CD4-positive, alpha-beta T cell (primary cell): ENCODE measurements around the gene CGGBP1. TPM values are rescaled to one million over a fixed set of nuclear protein-coding genes. Genes with fewer than 3 reads are reported as not detected.

Source experiments
- ATAC-seq: fragments of 200-7000 bp; cut with Tn5 transposase; one replicate; pipeline ENCODE4 v1.10.0; 2022; ENCODE audit warnings: mild to moderate bottlenecking; ENCODE audit not compliant: poor library complexity
- CTCF ChIA-PET: fragments of 350-600 bp; sonication (Branson Sonifier 250); formaldehyde crosslinking; loops from one replicate; lab custom pipeline; 2021; ENCODE audit warnings: antibody characterized with exemption, inconsistent platforms; lab: Charles Lee
- POLR2A ChIA-PET: fragments of 350-600 bp; sonication (Branson Sonifier 250); formaldehyde crosslinking; loops from one replicate; lab custom pipeline; 2021; ENCODE audit warnings: antibody characterized with exemption, inconsistent platforms; lab: Charles Lee
- DNase-seq, 14 experiments: peaks; one replicate each; pipeline ENCODE4 v3.0.0-alpha.2; 2013 to 2020; ENCODE audit warnings: mixed read lengths in 2 of 14
- H3K27ac ChIP-seq, 2 donors: one replicate each; pipeline versions ENCODE4 v1.5.1 to v1.7.0; 2013; ENCODE audit warnings: low read length in 2 of 2, low read depth in 1 of 2, mild to moderate bottlenecking in 1 of 2
- H3K27me3 ChIP-seq, 2 experiments: 1 replicate in 1 of 2; 2 replicates in 1 of 2; pipeline versions ENCODE4 v1.6.1 to v1.7.0; 2013; ENCODE audit warnings: low read length in 2 of 2, control low read depth in 1 of 2, mild to moderate bottlenecking in 1 of 2, moderate library complexity in 1 of 2; ENCODE audit not compliant: insufficient read depth in 2 of 2, control insufficient read depth in 1 of 2
- H3K36me3 ChIP-seq: one replicate; pipeline ENCODE4 v1.6.1; 2013; ENCODE audit warnings: low read length, control low read depth; ENCODE audit not compliant: insufficient read depth
- H3K4me1 ChIP-seq: one replicate; pipeline ENCODE4 v1.6.1; 2013; ENCODE audit warnings: low read length, control low read depth; ENCODE audit not compliant: insufficient read depth
- H3K4me3 ChIP-seq: one replicate; pipeline ENCODE4 v1.5.1; 2013; ENCODE audit warnings: mild to moderate bottlenecking, low read length, moderate library complexity
- H3K9me3 ChIP-seq, 2 experiments: 1 replicate in 1 of 2; 2 replicates in 1 of 2; pipeline versions ENCODE4 v1.6.1 to v1.7.0; 2013; ENCODE audit warnings: low read length in 2 of 2, mild to moderate bottlenecking in 2 of 2, control low read depth in 1 of 2, moderate library complexity in 1 of 2; ENCODE audit not compliant: control insufficient read depth in 1 of 2, insufficient read depth in 1 of 2
- H3K27ac Mint-ChIP-seq: one replicate; pipeline ENCODE4 v1.8.0; 2020; ENCODE audit warnings: mixed read lengths
- H3K27me3 Mint-ChIP-seq: one replicate; pipeline ENCODE4 v1.8.0; 2021; ENCODE audit warnings: mixed read lengths
- H3K36me3 Mint-ChIP-seq: one replicate; pipeline ENCODE4 v1.8.0; 2021; ENCODE audit warnings: low read depth, mixed read lengths
- H3K4me1 Mint-ChIP-seq: one replicate; pipeline ENCODE4 v1.8.0; 2021; ENCODE audit warnings: low read depth, mixed read lengths
- H3K4me3 Mint-ChIP-seq: one replicate; pipeline ENCODE4 v1.8.0; 2020; ENCODE audit warnings: mild to moderate bottlenecking, mixed read lengths
- H3K9me3 Mint-ChIP-seq: one replicate; pipeline ENCODE4 v1.8.0; 2020; ENCODE audit warnings: mixed read lengths
- CTCF ChIP-seq: fragments of 200-600 bp; IDR thresholded peaks from one replicate; pipeline ENCODE4 v1.8.0; 2022; ENCODE audit warnings: antibody characterized with exemption, mild to moderate bottlenecking
- intact Hi-C, 2 experiments: fragments of 100-400 bp; cut with DNase I in 1 of 2; cut with micrococcal nuclease in 1 of 2; formaldehyde crosslinking; loops; one replicate each; pipeline versions ENCODE4 v1.15.1 to v1.9.0; 2023 to 2025; cut with DNase I, micrococcal nuclease
- total RNA-seq, 174 experiments: library from RNA in 2 of 174; stranded (reverse) in 2 of 174; gene quantifications; one replicate each; pipeline ENCODE4 v1.2.3 and lab custom pipeline; 2021 to 2026

CGGBP1 gene
- total RNA-seq, 2 experiments from 2014 or later: 88.7 to 89.7 TPM

DNA sequence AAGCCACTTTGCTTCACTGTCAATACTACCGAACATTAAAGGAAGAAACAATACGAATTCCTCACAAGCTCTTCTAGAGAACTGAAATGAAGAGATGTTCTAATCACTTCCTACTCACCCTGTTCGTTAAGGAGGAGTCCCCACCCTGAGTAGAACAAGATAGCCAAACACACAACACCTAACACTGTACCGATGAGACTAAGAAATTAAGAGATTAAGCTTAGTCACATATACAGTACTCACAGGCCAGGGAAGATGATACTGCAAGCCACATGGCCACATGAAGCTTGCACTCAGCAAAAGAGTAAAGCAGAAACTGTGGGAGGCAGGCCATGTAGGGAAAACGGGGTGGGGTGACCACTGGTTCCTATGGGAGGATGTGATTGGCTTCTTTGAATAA lies 48.0 kb downstream of the CGGBP1 start:
- intact Hi-C loops: no loop called here
- ChIA-PET CTCF (interaction anchor here (0.8 to 1.3 kb wide), 3 partner anchors 9 to 660 kb away, joined by 3 to 4 read pairs (median 3); no protein-coding TSS in a partner anchor), POLR2A (interaction anchor here (0.6 to 1.2 kb wide), 2 partner anchors 48 to 93 kb away, joined by 4 to 5 read pairs; partner anchors contain the start of genes CGGBP1 and ZNF654)
- ATAC-seq: no peak
- Histone ChIP-seq H3K27ac (no peak overlapping the region), H3K4me3 (no peak overlapping the region), H3K9me3 (no peaks in the 10 kb centered on the region), H3K4me1 (no peaks in the 10 kb centered on the region), H3K36me3 (no peaks in the 10 kb centered on the region), H3K27me3 (no peaks in the 10 kb centered on the region)
- no peak for DNase-seq
- no peaks in the 10 kb centered on the region for H3K4me1 Mint-ChIP-seq
- H3K27ac Mint-ChIP-seq: no peak overlapping the region
- no peaks in the 10 kb centered on the region for H3K9me3 Mint-ChIP-seq
- no peak overlapping the region for H3K4me3 Mint-ChIP-seq
- no peak for TF ChIP-seq CTCF
- no peaks in the 10 kb centered on the region for H3K27me3 Mint-ChIP-seq
- no peaks in the 10 kb centered on the region for H3K36me3 Mint-ChIP-seq

DNA sequence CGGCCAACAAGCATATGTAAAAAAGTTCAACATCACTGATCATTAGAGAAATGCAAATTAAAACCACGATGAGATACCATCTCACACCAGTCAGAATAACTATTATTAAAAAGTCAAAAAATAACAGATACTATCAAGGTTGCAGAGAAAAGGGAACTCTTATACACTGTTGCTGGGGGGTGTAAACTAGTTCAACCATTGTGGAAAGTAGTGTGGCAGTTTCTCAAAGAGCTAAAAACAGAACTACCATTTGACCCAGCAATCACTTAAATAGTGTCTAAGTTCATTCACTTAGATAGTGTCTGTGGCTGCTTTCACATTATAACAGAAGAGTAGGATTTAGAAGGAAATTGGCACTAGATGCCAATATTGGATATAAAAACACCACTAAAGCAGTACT lies 49.7 kb downstream of the CGGBP1 start:
- POLR2A ChIA-PET: no interaction called here
- ATAC-seq (no peak), DNase-seq (no peak)
- Mint-ChIP-seq H3K4me3 (no peak overlapping the region), H3K27ac (no peak overlapping the region), H3K9me3 (no peaks in the 10 kb centered on the region), H3K36me3 (no peaks in the 10 kb centered on the region), H3K4me1 (peaks cover 7% of the 10 kb centered on the region), H3K27me3 (no peaks in the 10 kb centered on the region)
- Histone ChIP-seq H3K4me1 (no peaks in the 10 kb centered on the region), H3K36me3 (no peaks in the 10 kb centered on the region), H3K9me3 (no peaks in the 10 kb centered on the region), H3K27me3 (no peaks in the 10 kb centered on the region), H3K27ac (no peak overlapping the region), H3K4me3 (no peak overlapping the region)
- intact Hi-C loops: loop anchor here (5.0 to 10.0 kb wide), 2 partner anchors 98 to 106 kb away; no protein-coding TSS in a partner anchor
- no peak for TF ChIP-seq CTCF
- CTCF ChIA-PET: no interaction called here

- no peaks in the 10 kb centered on the region for H3K36me3 ChIP-seq
- H3K27ac Mint-ChIP-seq: no peak overlapping the region
- no peak overlapping the region for H3K4me3 ChIP-seq
- H3K27me3 Mint-ChIP-seq: peaks cover 5% of the 10 kb centered on the region
- ChIA-PET CTCF (interaction anchor here (1.0 to 1.4 kb wide), 4 partner anchors 233 to 707 kb away, joined by 3 to 4 read pairs (median 4); no protein-coding TSS in a partner anchor), POLR2A (interaction anchor here (1.0 to 1.1 kb wide), 2 partner anchors 27 to 54 kb away, joined by 5 to 9 read pairs; partner anchors contain the start of genes CGGBP1 and ZNF654)
- no peak overlapping the region for H3K4me3 Mint-ChIP-seq
- H3K9me3 ChIP-seq: no peaks in the 10 kb centered on the region
- DNase-seq (peak in 3 of 14 experiments; percentile 50 to 68 (median 53)), ATAC-seq (peak; percentile 62)
- H3K4me1 Mint-ChIP-seq: peaks cover 12% of the 10 kb centered on the region
- intact Hi-C loops: loop anchor here (1.0 to 10.0 kb wide), 6 partner anchors 102 to 707 kb away; no protein-coding TSS in a partner anchor
- no peak overlapping the region for H3K27ac ChIP-seq
- H3K36me3 Mint-ChIP-seq: no peaks in the 10 kb centered on the region
- H3K27me3 ChIP-seq: no peaks in the 10 kb centered on the region
- peak; percentile 53 for TF ChIP-seq CTCF
- H3K9me3 Mint-ChIP-seq: no peaks in the 10 kb centered on the region
- no peaks in the 10 kb centered on the region for H3K4me1 ChIP-seq
These were observed 53.7 kb downstream of the CGGBP1 start for GRCh38 chr3:88005066-88005465.
